TTC549 (cell line): Measurements from ENCODE around the gene VTI1B.
"Not testable (repeated sequence)": the region's sequence is repeated elsewhere in the genome, so short reads cannot be mapped to it uniquely, and the experiment has no call there.

Experiments used
- FAIRE-seq: peaks from 2 replicates; lab custom pipeline; 2012; peaks lifted over from hg19 to GRCh38; lab: Jason Lieb, UNC

Gene VTI1B

GRCh38 chr14:67626131-67626530 is 48.3 kb downstream of the VTI1B start:
- FAIRE-seq = not testable (repeated sequence)

- no peak for FAIRE-seq
Measured at GRCh38 chr14:67623114-67623513, 51.3 kb downstream of the VTI1B start.

- FAIRE-seq = no peak
Measured at GRCh38 chr14:67622675-67623074, 51.8 kb downstream of the VTI1B start.

GRCh38 chr14:67620217-67620785 is 54.1 kb downstream of the VTI1B start:
- FAIRE-seq = no peak

- FAIRE-seq = no peak
Measured at GRCh38 chr14:67619446-67620216, 54.8 kb downstream of the VTI1B start, which contains the start of gene ARG2. ARG2 (plus strand) TSS chr14:67619920; CDS start chr14:67619978, 58 bp downstream.

GRCh38 chr14:67618617-67619063 is 55.8 kb downstream of the VTI1B start:
- FAIRE-seq = peak; percentile 60

GRCh38 chr14:67610491-67610890 is 63.9 kb downstream of the VTI1B start:
- FAIRE-seq = no peak

GRCh38 chr14:67609642-67610310 is 64.7 kb downstream of the VTI1B start:
- FAIRE-seq = no peak

GRCh38 chr14:67607646-67608045 is 66.8 kb downstream of the VTI1B start:
- FAIRE-seq = no peak

GRCh38 chr14:67602995-67603545 is 71.4 kb downstream of the VTI1B start:
- FAIRE-seq = no peak

- no peak for FAIRE-seq
Measured at GRCh38 chr14:67602076-67602475, 72.4 kb downstream of the VTI1B start.

GRCh38 chr14:67600562-67600974 is 73.9 kb downstream of the VTI1B start:
- FAIRE-seq = not testable (repeated sequence)

GRCh38 chr14:67599698-67600561 is 74.5 kb downstream of the VTI1B start, which contains the start of gene PIGH:
PIGH (minus strand) TSS chr14:67600268; CDS start chr14:67600203, 65 bp downstream.
- FAIRE-seq = no peak
